SK-N-SH treated with all-trans-retinoic acid at 6 μM for 48 hours (cell line): ENCODE data around the gene STAG1.

Experiments
- ATAC-seq: fragments of 200-7000 bp; cut with Tn5 transposase; 3 replicates; pipeline ENCODE4 v1.9.1; 2020; ENCODE audit warnings: mild to moderate bottlenecking, moderate library complexity
- ARNTL ChIP-seq: fragments of 450-650 bp; formaldehyde crosslinking; IDR thresholded peaks from 2 replicates; pipeline ENCODE4 v1.5.0; 2020; ENCODE audit warnings: low read depth, mild to moderate bottlenecking, moderate library complexity, borderline replicate concordance
- BACH2 ChIP-seq: fragments of 250-450 bp; sonication (Bioruptor Pico); IDR thresholded peaks from 2 replicates; pipeline ENCODE4 v1.9.0; 2021; ENCODE audit warnings: mild to moderate bottlenecking, borderline replicate concordance
- CSDC2 ChIP-seq: fragments of 250-450 bp; sonication (Bioruptor Pico); IDR thresholded peaks from 2 replicates; pipeline ENCODE4 v1.5.0; 2020; ENCODE audit warnings: mild to moderate bottlenecking, moderate library complexity
- ESRRG ChIP-seq: fragments of 250-450 bp; sonication (Bioruptor Pico); IDR thresholded peaks from 2 replicates; pipeline ENCODE4 v1.6.1; 2021; ENCODE audit warnings: mild to moderate bottlenecking
- GLIS3 ChIP-seq: fragments of 250-450 bp; sonication (Bioruptor Pico); IDR thresholded peaks from 2 replicates; pipeline ENCODE4 v1.5.0; 2020; ENCODE audit warnings: mild to moderate bottlenecking, moderate library complexity
- ISL1 ChIP-seq: fragments of 250-450 bp; sonication (Bioruptor Pico); IDR thresholded peaks from 2 replicates; pipeline ENCODE4 v2.1.2; 2022; ENCODE audit warnings: mild to moderate bottlenecking, moderate library complexity
- OSR1 ChIP-seq: fragments of 250-450 bp; sonication (Bioruptor Pico); IDR thresholded peaks from 2 replicates; pipeline ENCODE4 v1.8.0; 2022; ENCODE audit warnings: moderate library complexity, mild to moderate bottlenecking, inconsistent platforms
- PPARA ChIP-seq: fragments of 250-450 bp; sonication (Bioruptor Pico); IDR thresholded peaks from 2 replicates; pipeline ENCODE4 v1.5.0; 2020; ENCODE audit warnings: mild to moderate bottlenecking, borderline replicate concordance
- RARB ChIP-seq: fragments of 250-450 bp; sonication (Bioruptor Pico); IDR thresholded peaks from 2 replicates; pipeline ENCODE4 v1.8.0; 2021; ENCODE audit warnings: mild to moderate bottlenecking, moderate library complexity
- TCF4 ChIP-seq: fragments of 250-450 bp; sonication (Bioruptor Pico); IDR thresholded peaks from 2 replicates; pipeline ENCODE4 v1.8.0; 2021; ENCODE audit warnings: mild to moderate bottlenecking, moderate library complexity, borderline replicate concordance
- TOX ChIP-seq: fragments of 250-450 bp; sonication (Bioruptor Pico); IDR thresholded peaks from 2 replicates; pipeline ENCODE4 v1.8.0; 2021; ENCODE audit warnings: mild to moderate bottlenecking, moderate library complexity, borderline replicate concordance
- ZC3H10 ChIP-seq: fragments of 250-450 bp; sonication (Bioruptor Pico); IDR thresholded peaks from 2 replicates; pipeline ENCODE4 v1.5.1; 2021; ENCODE audit warnings: mild to moderate bottlenecking, moderate library complexity
- ZFP3 ChIP-seq: fragments of 250-450 bp; sonication (Bioruptor Pico); IDR thresholded peaks from 2 replicates; pipeline ENCODE4 v1.5.0; 2020; ENCODE audit warnings: mild to moderate bottlenecking, moderate library complexity
- ZFP30 ChIP-seq: fragments of 450-650 bp; formaldehyde crosslinking; IDR thresholded peaks from 2 replicates; pipeline ENCODE4 v1.5.0; 2022; ENCODE audit warnings: mild to moderate bottlenecking, moderate library complexity
- ZNF565 ChIP-seq: fragments of 450-650 bp; formaldehyde crosslinking; conservative IDR thresholded peaks from 2 replicates; pipeline ENCODE4 v1.5.0; 2020; ENCODE audit warnings: low read depth, mild to moderate bottlenecking, moderate library complexity
- ZNF70 ChIP-seq: fragments of 450-650 bp; formaldehyde crosslinking; IDR thresholded peaks from 2 replicates; pipeline ENCODE4 v1.5.0; 2020; ENCODE audit warnings: mild to moderate bottlenecking, moderate library complexity
- ZNF8 ChIP-seq: fragments of 450-650 bp; formaldehyde crosslinking; IDR thresholded peaks from 2 replicates; pipeline ENCODE4 v1.5.0; 2020; ENCODE audit warnings: mild to moderate bottlenecking, moderate library complexity
- TF ChIP-seq, protein P1 (sequence below): fragments of 250-450 bp; sonication (Bioruptor Pico); IDR thresholded peaks from 2 replicates; pipeline ENCODE4 v1.5.1; 2021; ENCODE audit warnings: mild to moderate bottlenecking, moderate library complexity
- TF ChIP-seq, protein P2 (sequence below): fragments of 250-450 bp; sonication (Bioruptor Pico); IDR thresholded peaks from 2 replicates; pipeline ENCODE4 v1.8.0; 2020; ENCODE audit warnings: mild to moderate bottlenecking, moderate library complexity, borderline replicate concordance
- TF ChIP-seq, protein P3 (sequence below): fragments of 250-450 bp; sonication (Bioruptor Pico); IDR thresholded peaks from 2 replicates; pipeline ENCODE4 v1.5.0; 2020; ENCODE audit warnings: mild to moderate bottlenecking, moderate library complexity
- TF ChIP-seq, protein P4 (sequence below): fragments of 250-450 bp; sonication (Bioruptor Pico); IDR thresholded peaks from 2 replicates; pipeline ENCODE4 v1.5.1; 2020; ENCODE audit warnings: low read depth, mild to moderate bottlenecking, moderate library complexity

The STAG1 gene

DNA sequence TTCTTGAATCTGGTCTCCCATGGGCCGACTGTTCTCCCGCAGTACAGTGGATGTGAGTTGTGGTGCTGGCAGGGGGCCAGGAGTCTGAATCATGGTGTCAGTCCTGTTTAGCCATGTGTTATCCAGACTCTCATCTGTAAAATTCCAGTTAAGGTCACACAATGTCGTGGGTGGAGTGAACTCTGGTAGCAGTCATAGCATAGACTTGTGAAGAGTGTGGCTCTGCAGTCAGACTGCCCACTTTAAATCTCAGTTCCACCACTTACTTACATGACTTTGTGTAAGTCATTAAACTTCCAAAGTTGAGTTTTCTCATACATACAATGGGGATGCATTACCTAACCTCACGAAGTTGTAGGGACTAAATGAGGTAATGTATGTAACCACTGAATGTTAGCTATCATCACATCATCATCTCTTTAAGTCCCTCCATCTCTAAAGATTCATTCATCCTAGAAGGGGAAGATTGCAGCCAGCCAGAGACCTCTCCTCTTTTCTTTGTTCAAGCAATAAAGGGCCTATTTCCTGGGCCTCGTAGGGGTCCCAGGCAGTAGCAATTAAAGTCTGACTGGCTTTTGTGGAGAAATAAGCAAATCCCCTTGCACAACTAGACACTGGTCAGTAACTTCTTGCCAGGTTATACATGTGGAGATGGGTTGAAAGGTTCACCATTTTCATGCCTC, 408.2 kb downstream of the STAG1 start:
- TF ChIP-seq ZFP3 (CRISPR knock-in tag) = no peak; the same call in 1 of the 2 replicates
- TF ChIP-seq ZNF8 (CRISPR knock-in tag) = peak; percentile 2; the same call in 1 of the 2 replicates
- no peak for TF ChIP-seq PPARA (CRISPR knock-in tag)
- TF ChIP-seq ISL1 (CRISPR knock-in tag) = peak; percentile 75
- TF ChIP-seq, protein P1, sequence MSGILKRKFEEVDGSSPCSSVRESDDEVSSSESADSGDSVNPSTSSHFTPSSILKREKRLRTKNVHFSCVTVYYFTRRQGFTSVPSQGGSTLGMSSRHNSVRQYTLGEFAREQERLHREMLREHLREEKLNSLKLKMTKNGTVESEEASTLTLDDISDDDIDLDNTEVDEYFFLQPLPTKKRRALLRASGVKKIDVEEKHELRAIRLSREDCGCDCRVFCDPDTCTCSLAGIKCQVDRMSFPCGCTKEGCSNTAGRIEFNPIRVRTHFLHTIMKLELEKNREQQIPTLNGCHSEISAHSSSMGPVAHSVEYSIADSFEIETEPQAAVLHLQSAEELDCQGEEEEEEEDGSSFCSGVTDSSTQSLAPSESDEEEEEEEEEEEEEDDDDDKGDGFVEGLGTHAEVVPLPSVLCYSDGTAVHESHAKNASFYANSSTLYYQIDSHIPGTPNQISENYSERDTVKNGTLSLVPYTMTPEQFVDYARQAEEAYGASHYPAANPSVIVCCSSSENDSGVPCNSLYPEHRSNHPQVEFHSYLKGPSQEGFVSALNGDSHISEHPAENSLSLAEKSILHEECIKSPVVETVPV (CRISPR knock-in tag) = no peak
- TF ChIP-seq ZFP30 (CRISPR knock-in tag) = no peak
- TF ChIP-seq, protein P2, sequence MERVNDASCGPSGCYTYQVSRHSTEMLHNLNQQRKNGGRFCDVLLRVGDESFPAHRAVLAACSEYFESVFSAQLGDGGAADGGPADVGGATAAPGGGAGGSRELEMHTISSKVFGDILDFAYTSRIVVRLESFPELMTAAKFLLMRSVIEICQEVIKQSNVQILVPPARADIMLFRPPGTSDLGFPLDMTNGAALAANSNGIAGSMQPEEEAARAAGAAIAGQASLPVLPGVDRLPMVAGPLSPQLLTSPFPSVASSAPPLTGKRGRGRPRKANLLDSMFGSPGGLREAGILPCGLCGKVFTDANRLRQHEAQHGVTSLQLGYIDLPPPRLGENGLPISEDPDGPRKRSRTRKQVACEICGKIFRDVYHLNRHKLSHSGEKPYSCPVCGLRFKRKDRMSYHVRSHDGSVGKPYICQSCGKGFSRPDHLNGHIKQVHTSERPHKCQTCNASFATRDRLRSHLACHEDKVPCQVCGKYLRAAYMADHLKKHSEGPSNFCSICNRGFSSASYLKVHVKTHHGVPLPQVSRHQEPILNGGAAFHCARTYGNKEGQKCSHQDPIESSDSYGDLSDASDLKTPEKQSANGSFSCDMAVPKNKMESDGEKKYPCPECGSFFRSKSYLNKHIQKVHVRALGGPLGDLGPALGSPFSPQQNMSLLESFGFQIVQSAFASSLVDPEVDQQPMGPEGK = 0 out of 2 replicates have a peak, but pooled peaks have one; percentile 46
- TF ChIP-seq ZC3H10 (CRISPR knock-in tag) = no peak
- TF ChIP-seq, protein P3, sequence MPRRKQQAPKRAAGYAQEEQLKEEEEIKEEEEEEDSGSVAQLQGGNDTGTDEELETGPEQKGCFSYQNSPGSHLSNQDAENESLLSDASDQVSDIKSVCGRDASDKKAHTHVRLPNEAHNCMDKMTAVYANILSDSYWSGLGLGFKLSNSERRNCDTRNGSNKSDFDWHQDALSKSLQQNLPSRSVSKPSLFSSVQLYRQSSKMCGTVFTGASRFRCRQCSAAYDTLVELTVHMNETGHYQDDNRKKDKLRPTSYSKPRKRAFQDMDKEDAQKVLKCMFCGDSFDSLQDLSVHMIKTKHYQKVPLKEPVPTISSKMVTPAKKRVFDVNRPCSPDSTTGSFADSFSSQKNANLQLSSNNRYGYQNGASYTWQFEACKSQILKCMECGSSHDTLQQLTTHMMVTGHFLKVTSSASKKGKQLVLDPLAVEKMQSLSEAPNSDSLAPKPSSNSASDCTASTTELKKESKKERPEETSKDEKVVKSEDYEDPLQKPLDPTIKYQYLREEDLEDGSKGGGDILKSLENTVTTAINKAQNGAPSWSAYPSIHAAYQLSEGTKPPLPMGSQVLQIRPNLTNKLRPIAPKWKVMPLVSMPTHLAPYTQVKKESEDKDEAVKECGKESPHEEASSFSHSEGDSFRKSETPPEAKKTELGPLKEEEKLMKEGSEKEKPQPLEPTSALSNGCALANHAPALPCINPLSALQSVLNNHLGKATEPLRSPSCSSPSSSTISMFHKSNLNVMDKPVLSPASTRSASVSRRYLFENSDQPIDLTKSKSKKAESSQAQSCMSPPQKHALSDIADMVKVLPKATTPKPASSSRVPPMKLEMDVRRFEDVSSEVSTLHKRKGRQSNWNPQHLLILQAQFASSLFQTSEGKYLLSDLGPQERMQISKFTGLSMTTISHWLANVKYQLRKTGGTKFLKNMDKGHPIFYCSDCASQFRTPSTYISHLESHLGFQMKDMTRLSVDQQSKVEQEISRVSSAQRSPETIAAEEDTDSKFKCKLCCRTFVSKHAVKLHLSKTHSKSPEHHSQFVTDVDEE (CRISPR knock-in tag) = peak; percentile 82; the same call in 1 of the 2 replicates
- TF ChIP-seq, protein P4, sequence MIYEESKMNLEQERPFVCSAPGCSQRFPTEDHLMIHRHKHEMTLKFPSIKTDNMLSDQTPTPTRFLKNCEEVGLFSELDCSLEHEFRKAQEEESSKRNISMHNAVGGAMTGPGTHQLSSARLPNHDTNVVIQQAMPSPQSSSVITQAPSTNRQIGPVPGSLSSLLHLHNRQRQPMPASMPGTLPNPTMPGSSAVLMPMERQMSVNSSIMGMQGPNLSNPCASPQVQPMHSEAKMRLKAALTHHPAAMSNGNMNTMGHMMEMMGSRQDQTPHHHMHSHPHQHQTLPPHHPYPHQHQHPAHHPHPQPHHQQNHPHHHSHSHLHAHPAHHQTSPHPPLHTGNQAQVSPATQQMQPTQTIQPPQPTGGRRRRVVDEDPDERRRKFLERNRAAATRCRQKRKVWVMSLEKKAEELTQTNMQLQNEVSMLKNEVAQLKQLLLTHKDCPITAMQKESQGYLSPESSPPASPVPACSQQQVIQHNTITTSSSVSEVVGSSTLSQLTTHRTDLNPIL (CRISPR knock-in tag) = no peak
- TF ChIP-seq GLIS3 (CRISPR knock-in tag) = 0 out of 2 replicates have a peak, but pooled peaks have one; percentile 56
- peak; percentile 82 for TF ChIP-seq TCF4 (CRISPR knock-in tag)
- peak; percentile 86 for TF ChIP-seq CSDC2 (CRISPR knock-in tag)
- TF ChIP-seq ZNF70 (CRISPR knock-in tag) = no peak
- no peak for TF ChIP-seq ESRRG (CRISPR knock-in tag)
- TF ChIP-seq, all 23 proteins: peak for 7
- peak; percentile 94 for ATAC-seq

DNA sequence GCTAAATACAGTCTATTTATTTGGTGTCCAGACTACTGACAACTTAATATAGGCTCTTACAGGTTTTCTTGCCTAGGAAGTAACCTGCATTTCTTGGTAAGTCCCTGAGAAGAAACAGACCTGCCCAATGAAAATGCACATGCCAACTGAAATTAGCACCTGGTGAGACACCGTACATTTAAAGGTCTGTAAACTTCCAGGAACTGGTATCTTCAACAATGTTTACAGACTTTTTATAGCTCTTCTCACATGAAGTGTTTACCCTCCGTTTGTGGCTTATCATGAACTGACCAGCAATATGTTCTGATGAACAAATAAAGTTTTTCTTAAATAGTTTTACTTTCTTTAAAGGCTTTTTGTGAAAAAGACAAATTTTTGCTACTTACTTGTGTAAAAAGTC, 408.7 kb downstream of the STAG1 start:
- TF ChIP-seq, protein P3 (CRISPR knock-in tag) = no peak
- no peak for TF ChIP-seq CSDC2 (CRISPR knock-in tag)
- TF ChIP-seq ZFP30 (CRISPR knock-in tag) = no peak
- TF ChIP-seq OSR1 (CRISPR knock-in tag) = no peak
- TF ChIP-seq ARNTL = no peak
- TF ChIP-seq, protein P4 (CRISPR knock-in tag) = no peak
- TF ChIP-seq RARB (CRISPR knock-in tag) = no peak
- TF ChIP-seq, protein P2 = no peak
- no peak for TF ChIP-seq ZNF565
- TF ChIP-seq BACH2 (CRISPR knock-in tag) = no peak
- no peak for TF ChIP-seq TOX (CRISPR knock-in tag)
- ATAC-seq = peak; percentile 50
